C1 segment of cervical spinal cord (tissue), 14 donors: Measurements from ENCODE around the gene CASD1.

Experiments used
- DNase-seq, 14 donors: peaks; one replicate each; lab custom pipeline; 2025; lab: John Stamatoyannopoulos, UW

The CASD1 gene

GRCh38 chr7:94580601-94581000 is 71.0 kb downstream of the CASD1 start:
- DNase-seq = no peak

DNA sequence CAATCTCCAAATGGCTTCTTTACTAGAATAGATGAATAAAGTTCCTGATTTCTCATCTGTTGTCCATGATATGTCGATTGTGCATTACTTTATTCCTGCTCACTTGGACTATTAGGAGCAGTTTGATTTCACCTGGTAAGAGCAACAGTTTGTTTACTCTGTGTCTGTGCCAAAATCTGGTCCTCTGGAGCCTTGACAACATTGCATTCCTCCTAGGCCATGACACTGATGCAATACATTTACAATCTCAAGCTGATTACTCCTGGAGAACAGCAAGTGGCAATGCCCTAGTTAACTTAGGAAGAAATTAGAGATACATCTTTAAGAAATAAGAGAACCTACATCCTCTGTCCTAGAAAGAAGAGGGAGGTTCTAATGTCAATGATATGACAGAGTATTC is 74.5 kb downstream of the CASD1 start:
- no peak for DNase-seq

DNA sequence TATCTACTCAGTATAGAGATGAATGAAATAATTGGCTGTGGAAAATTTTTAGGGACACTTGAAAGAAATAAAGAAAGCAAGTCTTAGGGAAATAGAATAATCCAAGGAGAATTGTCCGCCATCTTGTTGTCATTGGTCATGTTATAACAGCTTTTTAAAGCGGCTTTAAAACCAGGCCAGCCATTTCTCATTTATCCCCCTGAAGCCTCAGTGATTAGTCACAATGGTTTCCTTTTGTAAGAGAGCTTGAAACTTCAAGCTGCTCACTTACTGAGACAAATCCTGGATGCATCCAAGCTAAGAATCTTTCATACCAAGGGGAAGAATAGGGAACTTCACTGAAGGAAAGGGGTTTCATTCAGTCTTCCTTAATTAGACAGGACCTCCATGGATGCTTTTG is 78.5 kb downstream of the CASD1 start:
- no peak for DNase-seq

DNA sequence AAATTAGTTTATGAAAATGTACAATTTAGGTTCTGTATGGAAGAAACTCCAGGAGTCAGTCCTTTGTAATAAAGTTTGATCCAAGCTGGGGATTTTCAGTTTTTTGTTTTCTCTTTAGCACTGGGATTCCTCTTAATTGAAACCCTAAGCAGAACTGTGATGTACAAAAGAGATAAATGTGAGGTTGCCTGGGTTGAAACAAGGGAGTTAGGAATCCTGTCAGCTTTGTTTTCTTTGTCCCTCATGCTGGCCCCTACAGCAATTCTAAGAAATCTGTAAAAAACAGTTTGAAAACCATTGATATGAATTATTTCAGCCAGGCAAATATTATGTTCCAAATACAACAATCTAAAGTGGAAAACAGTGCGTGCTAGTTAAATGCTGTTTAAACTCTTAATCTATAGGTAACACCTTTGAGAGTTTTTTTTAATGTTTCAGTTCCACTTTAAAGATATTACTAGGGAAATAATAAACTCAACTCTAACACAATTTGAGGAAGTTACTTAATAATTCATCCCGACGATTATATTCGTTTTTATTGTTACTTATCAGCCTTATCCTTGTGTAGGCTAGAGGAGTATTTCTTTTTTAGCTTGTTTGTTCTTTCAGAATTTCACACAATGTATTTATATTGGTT is 81.0 kb downstream of the CASD1 start:
- DNase-seq = no peak

GRCh38 chr7:94591176-94591575 is 81.6 kb downstream of the CASD1 start:
- DNase-seq = no peak

GRCh38 chr7:94594882-94595281 is 85.3 kb downstream of the CASD1 start:
- no peak for DNase-seq

- DNase-seq = no peak
Observed at GRCh38 chr7:94595717-94596116, 86.1 kb downstream of the CASD1 start.

GRCh38 chr7:94600267-94600666 is 90.7 kb downstream of the CASD1 start:
- no peak for DNase-seq

GRCh38 chr7:94602181-94602580 is 92.6 kb downstream of the CASD1 start:
- DNase-seq = no peak

- DNase-seq = no peak
Observed at GRCh38 chr7:94605031-94605430, 95.4 kb downstream of the CASD1 start.
